ENCODE results near the gene GPLD1.

- TF ChIP-seq CTCF (conservative IDR thresholded peaks at IDR 0.05; ENCODE audit: low read depth, low read length), result no peak
- TF ChIP-seq EZH2 (IDR thresholded peaks at IDR 0.05; ENCODE audit: low read length, unreplicated experiment), result no peak
Measured at GRCh38 chr6:24458134-24458533, 31.2 kb downstream of the GPLD1 start.
